Spleen (tissue), 11 donors: ENCODE data around the gene ABCC8. TPM values are rescaled to one million over a fixed set of nuclear protein-coding genes. Genes with fewer than 3 reads are reported as not detected.

Experiments
- DNase-seq: peaks from one replicate; pipeline ENCODE4 v3.0.0-alpha.2; 2020
- H3K27ac ChIP-seq, 8 donors: fragments of 200-600 bp; sonication (generic) in 7 of 8; 1 replicate in 4 of 8; 2 replicates in 4 of 8; pipeline versions ENCODE4 v1.5.0 to v1.8.0; 2016 to 2021; ENCODE audit warnings: inconsistent platforms in 4 of 8, mild to moderate bottlenecking in 4 of 8, moderate library complexity in 1 of 8
- H3K27me3 ChIP-seq, 7 donors: fragments of 200-600 bp; sonication (generic) in 6 of 7; replicated peaks in 1 of 7; 1 replicate in 4 of 7; 2 replicates in 3 of 7; pipeline versions ENCODE4 v1.5.0 to v1.8.0; 2016 to 2021; ENCODE audit warnings: inconsistent platforms in 3 of 7, mild to moderate bottlenecking in 1 of 7
- H3K36me3 ChIP-seq, 6 donors: fragments of 200-600 bp; sonication (generic) in 5 of 6; 1 replicate in 4 of 6; 2 replicates in 2 of 6; pipeline versions ENCODE4 v1.5.0 to v1.8.0; 2016 to 2021; ENCODE audit warnings: inconsistent platforms in 2 of 6
- H3K4me1 ChIP-seq, 6 donors: fragments of 200-600 bp; sonication (generic) in 5 of 6; 1 replicate in 3 of 6; 2 replicates in 3 of 6; pipeline versions ENCODE4 v1.5.0 to v1.8.0; 2016 to 2021; ENCODE audit warnings: inconsistent platforms in 3 of 6
- H3K4me3 ChIP-seq, 8 donors: fragments of 200-600 bp; sonication (generic) in 7 of 8; 1 replicate in 4 of 8; 2 replicates in 4 of 8; pipeline versions ENCODE4 v1.5.0 to v1.8.0; 2016 to 2021; ENCODE audit warnings: inconsistent platforms in 4 of 8, mild to moderate bottlenecking in 4 of 8, moderate library complexity in 2 of 8
- H3K9me3 ChIP-seq, 8 donors: fragments of 200-600 bp; sonication (generic) in 7 of 8; 1 replicate in 4 of 8; 2 replicates in 4 of 8; pipeline versions ENCODE4 v1.5.0 to v1.8.0; 2016 to 2021; ENCODE audit warnings: inconsistent platforms in 4 of 8
- POLR2A ChIP-seq, 3 donors: fragments of 450-650 bp; IDR thresholded peaks; one replicate each; pipeline ENCODE4 v1.5.1; 2017; ENCODE audit warnings: antibody characterized with exemption in 3 of 3, mild to moderate bottlenecking in 1 of 3
- POLR2AphosphoS5 ChIP-seq, 3 donors: sonication (generic); formaldehyde crosslinking; IDR thresholded peaks; one replicate each; pipeline ENCODE4 v1.5.1; 2017; ENCODE audit warnings: antibody characterized with exemption in 3 of 3
- WGBS, 5 donors: extraction: QIAGEN DNeasy Blood & Tissue Kit in 3 of 5; methylation state at CpG; one replicate each; pipeline versions ENCODE4 v1.1.5 to v1.1.7; 2013 to 2018; 5-methylcytosine and 5-hydroxymethylcytosine counted together
- intact Hi-C: fragments of 100-400 bp; cut with DNase I; formaldehyde crosslinking; loops from one replicate; pipeline ENCODE4 v1.15.0; 2023; ENCODE audit warnings: low total_unique reads
- polyA plus RNA-seq, 3 donors: library from polyadenylated mRNA; stranded (reverse); fragments of 200-250 nt; gene quantifications; one replicate each; pipeline ENCODE4 v1.2.1, GENCODE V29; 2013
- total RNA-seq, 7 donors: library from RNA; depleted of rRNA in 3 of 7; stranded (reverse); fragments of >200 nt in 3 of 7; fragmentation: NEBNext Ultra II Directional in 4 of 7; extraction: Animal tissue kit (Norgen Biotek cat#: 25700) in 4 of 7; gene quantifications; one replicate each; pipeline versions ENCODE4 v1.1.0 to v1.2.1, GENCODE V29; 2016 to 2021
- TF ChIP-seq, protein P1 (sequence below), 11 experiments: fragments of 200-600 bp in 7 of 11; fragments of 450-650 bp in 4 of 11; sonication (generic) in 4 of 11; IDR thresholded peaks in 8 of 11; conservative IDR thresholded peaks in 3 of 11; 1 replicate in 7 of 11; 2 replicates in 4 of 11; pipeline versions ENCODE4 v1.4.0 to v1.8.0; 2016 to 2021; ENCODE audit warnings: antibody characterized with exemption in 11 of 11, inconsistent platforms in 4 of 11, mild to moderate bottlenecking in 1 of 11
- donor health status: healthy with polysubstance abuse.
- donor health status: DM: no; HTN: no; CAD: no; lungs with moderate emphysema.
- donor health status: DM: no; HTN: no; CAD: no.
- donor health status: Bipolar disorder and iron deficiency.
- donor health status: healthy.
- donor health status: DM: no; HTN: no; CAD: no.
- donor health status: DM: yes; HTN: yes; CAD: no.

Gene ABCC8
- total and polyA plus RNA-seq, 10 donors: 0.26 to 1.3 (median 0.48) TPM; not detected in 2

- DNase-seq: no peak
- H3K4me1 ChIP-seq: peaks cover 0 to 19% (median 6%) of the 10 kb centered on the region in 6 donors
- no peak overlapping the region for H3K4me3 ChIP-seq
- WGBS, 5 donors: 77 to 91% (median 84%) methylated on average over 2 of the region's 2 CpGs
- intact Hi-C loops: no loop called here
- no peaks in the 10 kb centered on the region for H3K27me3 ChIP-seq
- no peaks in the 10 kb centered on the region for H3K9me3 ChIP-seq
- TF ChIP-seq, protein P1, sequence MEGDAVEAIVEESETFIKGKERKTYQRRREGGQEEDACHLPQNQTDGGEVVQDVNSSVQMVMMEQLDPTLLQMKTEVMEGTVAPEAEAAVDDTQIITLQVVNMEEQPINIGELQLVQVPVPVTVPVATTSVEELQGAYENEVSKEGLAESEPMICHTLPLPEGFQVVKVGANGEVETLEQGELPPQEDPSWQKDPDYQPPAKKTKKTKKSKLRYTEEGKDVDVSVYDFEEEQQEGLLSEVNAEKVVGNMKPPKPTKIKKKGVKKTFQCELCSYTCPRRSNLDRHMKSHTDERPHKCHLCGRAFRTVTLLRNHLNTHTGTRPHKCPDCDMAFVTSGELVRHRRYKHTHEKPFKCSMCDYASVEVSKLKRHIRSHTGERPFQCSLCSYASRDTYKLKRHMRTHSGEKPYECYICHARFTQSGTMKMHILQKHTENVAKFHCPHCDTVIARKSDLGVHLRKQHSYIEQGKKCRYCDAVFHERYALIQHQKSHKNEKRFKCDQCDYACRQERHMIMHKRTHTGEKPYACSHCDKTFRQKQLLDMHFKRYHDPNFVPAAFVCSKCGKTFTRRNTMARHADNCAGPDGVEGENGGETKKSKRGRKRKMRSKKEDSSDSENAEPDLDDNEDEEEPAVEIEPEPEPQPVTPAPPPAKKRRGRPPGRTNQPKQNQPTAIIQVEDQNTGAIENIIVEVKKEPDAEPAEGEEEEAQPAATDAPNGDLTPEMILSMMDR (IDR thresholded peaks at IDR 0.05 in 8 of 11, conservative IDR thresholded peaks at IDR 0.05 in 3 of 11): no peak
- TF ChIP-seq POLR2AphosphoS5 (IDR thresholded peaks at IDR 0.05) (no peak), POLR2A (IDR thresholded peaks at IDR 0.05) (no peak)
- H3K27ac ChIP-seq: peak overlapping the region in 1 of 8 donors; percentile 60
- H3K36me3 ChIP-seq: no peaks in the 10 kb centered on the region
Measured at GRCh38 chr11:17401316-17401715, 75.3 kb downstream of the ABCC8 start.

DNA sequence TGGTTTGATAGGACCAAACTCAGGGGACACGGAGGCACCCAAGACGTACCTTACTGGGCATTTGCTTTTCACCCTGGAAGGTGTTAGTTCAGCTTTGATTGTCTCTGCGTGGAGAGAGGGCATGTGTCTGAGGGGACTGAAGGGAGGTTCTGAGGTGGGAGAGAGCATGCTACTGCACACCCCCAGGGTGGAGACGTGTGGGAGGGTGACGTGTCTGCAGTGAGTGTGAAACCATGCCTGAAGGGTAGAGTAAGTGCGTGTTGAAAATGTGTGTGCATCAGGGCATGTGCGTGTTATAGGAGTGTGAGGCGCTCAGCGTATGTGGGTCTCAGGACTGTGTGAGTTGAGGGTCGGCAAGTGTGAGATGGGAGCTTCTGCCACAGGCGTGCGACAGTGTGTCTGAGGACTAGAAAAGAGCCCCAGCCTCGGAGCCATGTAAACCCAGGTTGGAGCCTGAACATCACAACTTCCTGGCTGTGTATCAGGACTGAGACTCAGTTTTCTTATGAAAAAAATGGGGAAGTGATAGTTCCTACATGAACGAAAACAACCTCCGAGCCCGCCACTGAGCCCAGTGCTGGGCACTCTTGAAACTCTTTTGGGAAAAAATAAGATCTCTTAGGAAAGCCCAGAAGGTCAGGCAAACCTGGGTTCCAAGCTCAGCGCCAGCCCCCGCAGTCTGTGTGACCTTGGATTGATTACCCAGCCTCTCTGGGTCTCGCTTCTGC is 76.4 kb downstream of the ABCC8 start:
- intact Hi-C loops: no loop called here

DNA sequence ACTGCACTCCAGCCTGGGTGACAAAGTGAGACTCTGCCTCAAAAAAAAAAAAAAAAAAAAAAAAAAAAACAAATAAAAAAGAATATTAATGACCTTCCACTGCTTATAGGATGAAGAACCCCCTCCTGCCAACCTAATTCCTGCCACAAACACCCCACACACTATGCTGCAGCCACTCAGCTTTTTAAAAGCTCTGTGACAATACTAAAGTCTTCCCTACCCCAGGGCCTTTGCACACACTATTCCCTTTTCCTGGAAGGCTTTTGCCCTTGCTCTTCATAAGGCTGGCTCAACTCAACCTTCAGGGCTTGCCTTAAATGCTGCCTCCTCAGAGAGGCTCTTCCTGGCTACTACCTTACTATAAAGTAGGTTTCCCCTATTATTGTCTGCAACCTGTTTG is 77.4 kb downstream of the ABCC8 start:
- intact Hi-C loops: no loop called here
- H3K9me3 ChIP-seq: no peaks in the 10 kb centered on the region
- TF ChIP-seq POLR2A (IDR thresholded peaks at IDR 0.05): no peak
- no peak for TF ChIP-seq POLR2AphosphoS5 (IDR thresholded peaks at IDR 0.05)
- TF ChIP-seq, protein P1 (IDR thresholded peaks at IDR 0.05 in 8 of 11, conservative IDR thresholded peaks at IDR 0.05 in 3 of 11): no peak
- no peaks in the 10 kb centered on the region for H3K36me3 ChIP-seq
- DNase-seq: no peak
- peaks cover 0 to 5% (median 0%) of the 10 kb centered on the region in 6 donors for H3K4me1 ChIP-seq
- no peaks in the 10 kb centered on the region for H3K27me3 ChIP-seq
- no peak overlapping the region for H3K4me3 ChIP-seq
- H3K27ac ChIP-seq: no peak overlapping the region

More for the DNA sequence above, 76.4 kb downstream of the ABCC8 start:
- TF ChIP-seq POLR2AphosphoS5 (IDR thresholded peaks at IDR 0.05): no peak
- TF ChIP-seq, protein P1 (IDR thresholded peaks at IDR 0.05 in 8 of 11, conservative IDR thresholded peaks at IDR 0.05 in 3 of 11): no peak
- no peak for TF ChIP-seq POLR2A (IDR thresholded peaks at IDR 0.05)
- peak overlapping the region in 3 of 8 donors; percentile 38 to 60 (median 43) for H3K27ac ChIP-seq
- no peaks in the 10 kb centered on the region for H3K9me3 ChIP-seq
- peak overlapping the region in 1 of 8 donors; percentile 31 for H3K4me3 ChIP-seq
- WGBS, 5 donors: 68 to 76% (median 74%) methylated on average over 19 of the region's 19 CpGs
- no peaks in the 10 kb centered on the region for H3K36me3 ChIP-seq
- peak; percentile 75 for DNase-seq
- peaks cover 0 to 9% (median under 1%) of the 10 kb centered on the region in 6 donors for H3K4me1 ChIP-seq
- H3K27me3 ChIP-seq: no peaks in the 10 kb centered on the region

DNA sequence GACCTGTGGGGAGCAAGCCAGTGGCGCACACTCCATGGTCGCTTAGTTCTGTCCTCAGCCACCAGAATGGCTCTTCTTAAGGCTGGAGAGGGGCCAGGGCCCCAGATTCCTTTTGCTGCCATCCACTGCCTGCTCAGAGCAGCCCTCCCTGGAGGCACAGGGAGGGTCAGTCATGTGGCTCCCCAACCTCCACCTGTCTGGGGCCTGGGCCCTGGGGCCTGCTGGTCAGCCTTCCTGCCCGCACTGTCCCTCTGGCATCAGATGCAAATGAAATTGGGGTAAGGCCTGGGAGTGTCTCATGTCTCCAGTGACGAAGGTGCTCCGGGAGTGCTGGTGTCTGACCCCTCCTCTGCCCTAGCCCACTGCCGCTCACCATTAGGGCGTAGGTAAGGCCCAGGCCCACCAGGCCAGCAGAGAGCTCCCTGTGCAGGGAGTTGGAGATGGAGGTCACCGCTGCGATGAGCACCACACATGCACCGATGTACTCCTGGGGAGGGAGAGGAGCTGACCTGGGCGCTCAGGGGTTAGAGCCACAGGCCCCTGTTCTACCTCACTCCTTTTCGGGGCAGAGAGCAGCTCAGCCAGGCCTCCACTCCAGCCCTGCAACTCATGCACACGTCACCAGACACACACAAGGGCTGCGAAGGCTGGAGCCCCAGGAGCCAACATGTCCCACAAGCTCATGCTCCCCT is 79.2 kb downstream of the ABCC8 start:
- peak; percentile 72 for DNase-seq
- intact Hi-C loops: no loop called here
- Histone ChIP-seq H3K4me3 (no peak overlapping the region), H3K36me3 (no peaks in the 10 kb centered on the region), H3K27ac (no peak overlapping the region), H3K4me1 (peaks cover 0 to 5% (median 0%) of the 10 kb centered on the region in 6 donors), H3K9me3 (no peaks in the 10 kb centered on the region), H3K27me3 (no peaks in the 10 kb centered on the region)
- TF ChIP-seq, protein P1 (IDR thresholded peaks at IDR 0.05 in 8 of 11, conservative IDR thresholded peaks at IDR 0.05 in 3 of 11): no peak
- no peak for TF ChIP-seq POLR2A (IDR thresholded peaks at IDR 0.05)
- no peak for TF ChIP-seq POLR2AphosphoS5 (IDR thresholded peaks at IDR 0.05)
- WGBS, 5 donors: 89 to 95% (median 92%) methylated on average over 5 to 14 of the region's 14 CpGs
